ENCODE data around the gene EPB41L3.
"Not testable (repeated sequence)": the region's sequence is repeated elsewhere in the genome, so short reads cannot be mapped to it uniquely, and the experiment has no call there.

EPB41L3 gene

DNA sequence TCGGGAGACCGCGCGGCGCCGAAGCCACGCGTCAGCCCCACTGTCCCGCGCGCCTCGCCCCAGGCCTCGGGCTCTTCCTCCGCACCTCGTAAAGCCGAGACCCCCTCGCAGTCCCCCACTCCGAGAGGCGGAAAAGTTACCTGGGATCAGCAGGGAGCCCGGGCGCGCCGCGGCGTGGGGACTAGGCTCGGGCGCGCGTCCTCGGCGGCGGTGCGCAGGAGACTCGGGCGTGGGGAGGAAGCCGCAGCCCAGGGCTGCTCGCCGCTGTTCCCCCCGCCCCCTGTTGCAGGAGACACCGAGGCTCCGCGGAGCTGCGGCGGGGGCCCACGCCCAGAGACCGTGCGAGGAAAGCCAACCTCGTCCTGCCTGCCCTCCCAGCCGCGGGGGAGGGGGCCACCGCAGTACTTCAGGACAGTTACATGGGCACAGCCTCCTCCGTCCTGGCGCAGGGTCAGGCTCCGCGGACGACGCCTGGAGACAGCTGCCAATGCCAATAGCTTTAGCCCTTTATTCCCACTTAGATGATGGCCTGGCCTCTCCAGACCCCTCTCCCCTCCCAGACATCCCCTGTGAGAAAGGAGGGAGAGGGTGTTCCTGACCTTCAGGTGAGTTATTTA, at the start of gene EPB41L3:
Gene EPB41L3, minus strand, starts transcription at position 225 of the 617 bp plus-strand sequence. CDS start 54,814 bp downstream, outside the sequence.
- Histone ChIP-seq H3K9ac (ENCODE audit: low read depth, low read length) (peak within 1 kb of the TSS; percentile 59; the same call in 1 of the 2 replicates), H3K27ac (ENCODE audit: low read length) (no peak within 1 kb of the TSS), H3K36me3 (ENCODE audit: insufficient read depth, low read depth, low read length) (no peaks in the 10 kb centered on the region), H3K27me3 (ENCODE audit: insufficient read depth, low read length) (peaks cover 29% of the 10 kb centered on the region), H3K4me1 (ENCODE audit: insufficient read depth, low read length) (peaks cover 12% of the 10 kb centered on the region; the same call in 1 of the 2 replicates), H3K9me3 (ENCODE audit: insufficient read depth, low read depth, low read length) (no peaks in the 10 kb centered on the region), H3K4me3 (ENCODE audit: low read length) (peak within 1 kb of the TSS; percentile 82)

DNA sequence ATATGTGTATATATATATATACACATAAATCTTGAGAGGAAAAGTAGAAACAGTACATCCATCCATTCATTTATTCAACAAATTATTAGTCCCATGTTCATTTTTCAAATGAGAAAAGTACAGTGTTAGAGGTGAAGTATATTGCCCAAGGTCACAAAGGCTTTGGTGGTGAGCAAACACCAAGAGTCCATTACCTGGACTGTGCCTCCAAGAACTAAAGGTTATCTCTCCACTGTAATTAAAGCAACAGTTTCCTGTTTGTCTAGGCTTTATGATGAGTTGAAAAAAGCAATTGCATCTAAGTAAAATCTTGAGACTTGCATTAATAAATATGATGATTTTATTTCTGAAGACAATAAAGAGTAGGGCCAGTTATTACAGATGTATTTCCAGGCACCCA, 44.7 kb upstream of the EPB41L3 start:
- H3K4me1 ChIP-seq (ENCODE audit: insufficient read depth, low read length), result peaks cover 6% of the 10 kb centered on the region; the same call in 1 of the 2 replicates
- no peak overlapping the region for H3K27ac ChIP-seq (ENCODE audit: low read length)
- no peak overlapping the region for H3K4me3 ChIP-seq (ENCODE audit: low read length)
- no peaks in the 10 kb centered on the region for H3K36me3 ChIP-seq (ENCODE audit: insufficient read depth, low read depth, low read length)
- H3K9ac ChIP-seq (ENCODE audit: low read depth, low read length), result no peak overlapping the region
- H3K27me3 ChIP-seq (ENCODE audit: insufficient read depth, low read length), result no peaks in the 10 kb centered on the region
- H3K9me3 ChIP-seq (ENCODE audit: insufficient read depth, low read depth, low read length), result peaks cover 10% of the 10 kb centered on the region

DNA sequence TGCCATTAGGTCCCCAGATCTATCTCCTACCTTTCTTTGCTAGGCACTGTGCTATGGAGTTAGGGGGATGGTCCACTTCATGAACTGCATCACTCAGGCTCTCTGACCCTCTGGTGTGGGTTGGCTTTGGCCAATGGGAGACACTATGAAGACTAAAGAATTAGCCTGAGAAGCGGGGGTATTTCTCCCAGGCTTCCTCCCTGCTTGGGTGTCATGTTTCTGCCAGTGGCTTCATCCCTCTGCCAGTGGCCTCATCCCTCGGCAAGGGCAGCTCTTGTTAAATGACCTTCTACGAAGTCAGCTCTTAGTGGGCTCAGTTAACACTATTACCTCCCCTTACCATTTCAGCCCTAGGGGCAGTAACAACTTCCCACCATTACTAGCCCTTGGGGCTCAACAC, 41.9 kb upstream of the EPB41L3 start:
- no peak overlapping the region for H3K9ac ChIP-seq (ENCODE audit: low read depth, low read length)
- no peaks in the 10 kb centered on the region for H3K36me3 ChIP-seq (ENCODE audit: insufficient read depth, low read depth, low read length)
- H3K4me1 ChIP-seq (ENCODE audit: insufficient read depth, low read length), result peaks cover 16% of the 10 kb centered on the region
- no peaks in the 10 kb centered on the region for H3K27me3 ChIP-seq (ENCODE audit: insufficient read depth, low read length)
- H3K4me3 ChIP-seq (ENCODE audit: low read length), result no peak overlapping the region
- H3K9me3 ChIP-seq (ENCODE audit: insufficient read depth, low read depth, low read length), result no peaks in the 10 kb centered on the region
- no peak overlapping the region for H3K27ac ChIP-seq (ENCODE audit: low read length)

DNA sequence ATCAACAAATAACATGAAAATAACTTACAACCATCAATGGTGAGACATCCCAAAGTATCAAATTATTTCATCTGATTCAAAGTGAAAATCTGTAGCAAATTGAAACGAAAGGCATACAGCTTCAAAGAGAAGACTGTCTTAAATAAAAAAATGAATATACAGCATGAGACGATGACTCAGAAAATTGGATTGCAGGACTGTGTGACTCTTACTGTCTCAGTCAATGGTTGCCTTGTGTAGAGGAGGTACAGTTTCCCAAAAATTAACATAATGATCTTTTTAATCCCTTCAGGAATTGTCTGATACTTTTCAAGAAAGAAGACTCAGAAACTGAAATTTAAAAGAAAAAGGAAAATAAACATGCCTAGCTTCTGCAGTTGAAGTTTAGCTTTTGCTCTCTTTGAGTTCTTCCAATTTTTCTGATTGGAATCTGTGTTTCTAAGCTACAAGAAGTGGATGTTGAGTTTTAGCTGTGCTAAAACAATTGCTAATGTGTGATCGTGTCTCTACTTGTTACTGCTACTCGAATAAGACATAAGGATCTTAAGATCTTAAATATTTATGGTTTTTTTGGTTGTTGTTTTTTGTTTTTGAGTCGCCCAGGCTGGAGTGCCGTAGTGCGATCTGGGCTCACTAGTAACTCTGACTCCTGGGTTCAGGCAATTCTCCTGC, 41.1 kb upstream of the EPB41L3 start:
- H3K9ac ChIP-seq (ENCODE audit: low read depth, low read length), result no peak overlapping the region

DNA sequence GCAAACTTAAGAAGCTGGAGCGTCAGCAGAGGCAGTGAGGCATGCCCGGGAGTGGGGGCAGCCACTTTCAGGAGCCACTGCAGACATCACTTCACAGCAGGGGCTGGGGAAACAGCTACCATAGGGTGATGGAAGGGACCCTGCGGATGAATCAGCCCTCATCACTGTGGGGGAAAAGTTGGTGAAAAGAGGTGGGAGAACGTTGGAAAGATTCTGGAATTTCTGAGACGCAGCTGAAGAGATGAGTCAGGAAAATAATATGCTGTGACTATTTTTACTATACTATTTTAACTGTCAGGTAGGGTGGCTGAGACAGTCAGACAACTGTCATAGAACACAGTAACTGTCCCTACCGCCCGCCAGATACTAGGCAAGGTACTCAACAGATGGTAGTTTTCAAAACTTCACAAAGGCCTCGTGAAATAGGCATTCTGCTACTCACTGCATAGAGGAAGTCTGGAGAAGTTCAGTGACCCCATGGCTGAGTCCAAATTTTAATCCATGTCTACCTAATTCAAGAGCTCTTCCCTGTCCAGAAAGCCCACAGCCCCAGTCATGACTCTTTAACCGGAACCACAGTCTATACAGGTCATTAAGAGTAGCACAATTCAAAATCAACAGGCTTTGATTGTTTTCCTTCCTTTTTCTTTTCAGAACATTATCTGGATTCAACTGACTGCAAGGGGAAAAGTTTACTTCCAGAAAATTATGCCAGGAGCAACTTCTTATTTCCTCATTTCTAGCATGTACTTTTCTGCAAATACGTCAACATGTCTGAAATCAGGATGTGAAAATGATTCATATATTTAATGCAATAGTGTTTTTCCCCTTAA, 39.3 kb upstream of the EPB41L3 start:
- no peaks in the 10 kb centered on the region for H3K36me3 ChIP-seq (ENCODE audit: insufficient read depth, low read depth, low read length)
- H3K27me3 ChIP-seq (ENCODE audit: insufficient read depth, low read length), result no peaks in the 10 kb centered on the region
- peaks cover 24% of the 10 kb centered on the region for H3K4me1 ChIP-seq (ENCODE audit: insufficient read depth, low read length)
- no peaks in the 10 kb centered on the region for H3K9me3 ChIP-seq (ENCODE audit: insufficient read depth, low read depth, low read length)
- no peak overlapping the region for H3K27ac ChIP-seq (ENCODE audit: low read length)
- H3K9ac ChIP-seq (ENCODE audit: low read depth, low read length), result no peak overlapping the region
- H3K4me3 ChIP-seq (ENCODE audit: low read length), result no peak overlapping the region

More for the DNA sequence above, 41.1 kb upstream of the EPB41L3 start:
- no peaks in the 10 kb centered on the region for H3K36me3 ChIP-seq (ENCODE audit: insufficient read depth, low read depth, low read length)
- H3K4me1 ChIP-seq (ENCODE audit: insufficient read depth, low read length), result peaks cover 16% of the 10 kb centered on the region
- no peak overlapping the region for H3K4me3 ChIP-seq (ENCODE audit: low read length)
- no peaks in the 10 kb centered on the region for H3K27me3 ChIP-seq (ENCODE audit: insufficient read depth, low read length)
- no peak overlapping the region for H3K27ac ChIP-seq (ENCODE audit: low read length)
- no peaks in the 10 kb centered on the region for H3K9me3 ChIP-seq (ENCODE audit: insufficient read depth, low read depth, low read length)

DNA sequence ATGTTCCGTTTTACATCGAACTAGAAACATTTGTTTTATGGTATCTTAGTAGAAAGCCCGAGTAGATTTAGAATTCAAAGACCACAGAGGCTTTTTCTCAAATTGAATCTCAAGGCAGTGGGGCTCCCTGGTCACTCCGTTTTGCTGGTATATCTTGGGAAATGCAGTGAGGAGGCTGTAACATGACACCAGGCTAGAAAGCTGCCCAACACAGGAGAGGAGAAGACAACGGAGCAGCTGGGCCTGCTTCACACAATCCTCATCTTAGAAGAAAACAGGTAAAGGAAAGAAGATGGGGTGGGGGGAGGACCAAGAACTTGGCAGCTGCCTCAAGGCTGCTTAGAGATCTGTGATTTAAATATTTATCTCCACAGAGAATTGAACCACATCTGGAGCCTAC, 38.3 kb upstream of the EPB41L3 start:
- H3K27me3 ChIP-seq (ENCODE audit: insufficient read depth, low read length), result no peaks in the 10 kb centered on the region
- no peak overlapping the region for H3K4me3 ChIP-seq (ENCODE audit: low read length)
- no peaks in the 10 kb centered on the region for H3K9me3 ChIP-seq (ENCODE audit: insufficient read depth, low read depth, low read length)
- H3K36me3 ChIP-seq (ENCODE audit: insufficient read depth, low read depth, low read length), result no peaks in the 10 kb centered on the region
- H3K9ac ChIP-seq (ENCODE audit: low read depth, low read length), result peak overlapping the region; percentile 29; the same call in 1 of the 2 replicates
- H3K27ac ChIP-seq (ENCODE audit: low read length), result no peak overlapping the region
- H3K4me1 ChIP-seq (ENCODE audit: insufficient read depth, low read length), result peaks cover 30% of the 10 kb centered on the region

DNA sequence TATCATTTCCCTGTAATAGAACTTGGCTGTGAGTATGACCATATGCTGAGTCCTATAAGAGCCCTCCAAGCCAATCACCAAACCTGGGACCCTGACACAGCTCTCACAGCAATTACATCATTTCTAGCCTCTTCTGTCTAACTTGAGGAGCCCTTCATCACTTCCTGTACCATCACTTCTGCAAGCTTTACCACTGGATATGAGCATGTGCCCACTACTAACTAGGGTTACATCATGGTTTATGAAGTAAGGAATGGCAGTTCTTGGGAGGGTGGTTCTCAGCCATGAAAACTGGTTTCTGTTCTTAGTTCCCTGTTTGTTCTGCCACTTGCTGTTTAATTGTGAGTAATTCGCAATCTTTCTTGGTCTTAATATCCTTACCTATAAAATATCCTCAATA, 31.0 kb upstream of the EPB41L3 start:
- no peak overlapping the region for H3K9ac ChIP-seq (ENCODE audit: low read depth, low read length)
- no peaks in the 10 kb centered on the region for H3K27me3 ChIP-seq (ENCODE audit: insufficient read depth, low read length)
- peaks cover 24% of the 10 kb centered on the region for H3K4me1 ChIP-seq (ENCODE audit: insufficient read depth, low read length)
- no peak overlapping the region for H3K27ac ChIP-seq (ENCODE audit: low read length)
- no peaks in the 10 kb centered on the region for H3K36me3 ChIP-seq (ENCODE audit: insufficient read depth, low read depth, low read length)
- H3K4me3 ChIP-seq (ENCODE audit: low read length), result no peak overlapping the region
- no peaks in the 10 kb centered on the region for H3K9me3 ChIP-seq (ENCODE audit: insufficient read depth, low read depth, low read length)

DNA sequence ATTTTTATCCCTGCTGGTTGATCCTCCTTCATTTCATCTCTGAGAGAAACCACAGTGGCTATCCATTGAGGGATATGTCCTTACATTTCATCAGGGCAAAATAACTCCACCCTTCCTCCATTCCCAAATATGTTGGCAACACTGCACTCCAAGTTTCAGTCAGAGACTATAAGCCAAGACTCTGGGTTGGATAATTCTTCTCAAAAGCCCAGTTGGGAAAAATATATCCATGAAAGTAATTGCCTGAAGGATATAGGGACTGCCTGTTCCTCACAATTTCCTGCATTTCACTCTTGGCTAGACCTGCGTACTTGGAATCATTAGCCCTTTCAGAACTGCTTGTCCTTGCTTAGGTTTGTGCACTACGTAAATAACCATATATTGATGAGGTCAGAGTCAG, 27.9 kb upstream of the EPB41L3 start:
- Histone ChIP-seq H3K9ac (ENCODE audit: low read depth, low read length) (no peak overlapping the region), H3K4me1 (ENCODE audit: insufficient read depth, low read length) (peaks cover 8% of the 10 kb centered on the region)

DNA sequence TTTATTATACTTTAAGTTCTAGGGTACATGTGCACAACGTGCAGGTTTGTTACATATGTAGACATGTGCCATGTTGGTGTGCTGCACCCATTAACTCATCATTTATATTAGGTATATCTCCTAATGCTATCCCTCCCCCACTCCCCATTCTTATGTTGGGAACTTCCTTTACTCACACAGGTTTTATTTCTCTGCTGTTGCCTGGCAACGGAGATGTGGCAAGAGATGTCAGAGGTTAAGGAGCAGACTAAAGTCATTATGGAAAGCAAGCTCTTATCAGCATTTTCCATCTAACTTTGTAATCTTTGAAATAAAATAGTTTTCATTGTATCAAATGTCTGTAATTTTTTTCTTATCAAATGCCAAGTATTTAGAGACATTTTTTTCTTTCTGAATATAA, 26.8 kb upstream of the EPB41L3 start:
- not testable (repeated sequence) for H3K9ac ChIP-seq (ENCODE audit: low read depth, low read length); H3K36me3 ChIP-seq (ENCODE audit: insufficient read depth, low read depth, low read length)

More for the DNA sequence above, 27.9 kb upstream of the EPB41L3 start:
- no peaks in the 10 kb centered on the region for H3K9me3 ChIP-seq (ENCODE audit: insufficient read depth, low read depth, low read length)
- H3K27ac ChIP-seq (ENCODE audit: low read length), result no peak overlapping the region
- no peak overlapping the region for H3K4me3 ChIP-seq (ENCODE audit: low read length)
- no peaks in the 10 kb centered on the region for H3K36me3 ChIP-seq (ENCODE audit: insufficient read depth, low read depth, low read length)
- H3K27me3 ChIP-seq (ENCODE audit: insufficient read depth, low read length), result no peaks in the 10 kb centered on the region

DNA sequence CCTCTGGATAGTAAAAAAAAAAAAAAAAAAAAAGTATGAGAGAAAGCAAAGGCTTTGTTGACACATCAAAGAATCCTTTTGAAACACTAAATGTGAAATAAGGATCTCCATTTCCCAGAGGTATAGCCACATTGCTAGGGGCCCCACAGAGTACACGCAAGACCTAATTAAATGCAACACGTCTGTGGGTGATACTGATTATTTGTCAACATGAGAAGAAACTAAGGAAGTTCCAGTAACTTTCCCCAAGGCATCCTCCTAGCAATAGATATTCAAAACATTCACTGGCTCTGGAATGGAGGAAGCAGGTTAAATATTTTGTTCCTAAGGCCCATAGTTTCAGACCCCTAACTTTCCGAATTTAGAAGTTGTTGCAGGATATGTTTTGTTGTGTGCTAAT, 24.6 kb upstream of the EPB41L3 start:
- peaks cover 8% of the 10 kb centered on the region for H3K4me1 ChIP-seq (ENCODE audit: insufficient read depth, low read length)

More for the DNA sequence above, 26.8 kb upstream of the EPB41L3 start:
- H3K27me3 ChIP-seq (ENCODE audit: insufficient read depth, low read length); H3K9me3 ChIP-seq (ENCODE audit: insufficient read depth, low read depth, low read length); H3K4me3 ChIP-seq (ENCODE audit: low read length); H3K4me1 ChIP-seq (ENCODE audit: insufficient read depth, low read length); H3K27ac ChIP-seq (ENCODE audit: low read length): not testable (repeated sequence)

DNA sequence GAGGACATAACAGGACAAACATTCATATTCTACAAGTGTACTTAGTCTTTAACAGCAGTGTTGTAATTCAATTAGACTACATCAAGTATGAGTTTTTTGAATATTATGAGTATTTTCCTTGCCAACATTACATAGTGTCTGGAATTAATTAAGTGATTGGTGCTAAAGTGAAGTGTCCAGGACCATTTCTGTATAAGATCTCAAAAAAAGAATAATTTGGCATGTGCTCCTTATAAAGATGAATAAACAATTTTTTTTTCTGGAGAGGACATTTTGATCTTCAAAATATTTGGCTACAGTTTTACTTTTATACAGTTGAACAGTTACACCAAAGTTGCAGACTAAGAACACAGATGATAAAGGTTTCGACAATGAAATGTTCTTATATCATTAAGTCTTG, 15.1 kb upstream of the EPB41L3 start:
- H3K9ac ChIP-seq (ENCODE audit: low read depth, low read length), result no peak overlapping the region
- H3K4me3 ChIP-seq (ENCODE audit: low read length), result no peak overlapping the region
- H3K27me3 ChIP-seq (ENCODE audit: insufficient read depth, low read length), result no peaks in the 10 kb centered on the region
- no peak overlapping the region for H3K27ac ChIP-seq (ENCODE audit: low read length)
- no peaks in the 10 kb centered on the region for H3K4me1 ChIP-seq (ENCODE audit: insufficient read depth, low read length)
- H3K9me3 ChIP-seq (ENCODE audit: insufficient read depth, low read depth, low read length), result no peaks in the 10 kb centered on the region
- H3K36me3 ChIP-seq (ENCODE audit: insufficient read depth, low read depth, low read length), result no peaks in the 10 kb centered on the region

More for the DNA sequence above, 24.6 kb upstream of the EPB41L3 start:
- H3K9ac ChIP-seq (ENCODE audit: low read depth, low read length), result no peak overlapping the region
- H3K27me3 ChIP-seq (ENCODE audit: insufficient read depth, low read length), result no peaks in the 10 kb centered on the region
- H3K36me3 ChIP-seq (ENCODE audit: insufficient read depth, low read depth, low read length), result no peaks in the 10 kb centered on the region
- H3K27ac ChIP-seq (ENCODE audit: low read length), result no peak overlapping the region
- no peak overlapping the region for H3K4me3 ChIP-seq (ENCODE audit: low read length)
- no peaks in the 10 kb centered on the region for H3K9me3 ChIP-seq (ENCODE audit: insufficient read depth, low read depth, low read length)

Measured in iPS-20b (cell line).